ENCODE results near the gene KAT8. TPM values are rescaled to one million over a fixed set of nuclear protein-coding genes. Genes with fewer than 3 reads are reported as not detected.

The KAT8 gene
- total RNA-seq, 4 donors from 2014 or later, result 25.7 to 57.2 (median 30.4) TPM

GRCh38 chr16:31083556-31083955, 33.9 kb upstream of the KAT8 start:
- Histone ChIP-seq H3K9me3 (no peaks in the 10 kb centered on the region), H3K4me1 (peaks cover 0 to 16% (median 2%) of the 10 kb centered on the region in 3 donors), H3K36me3 (peaks cover 14 to 97% (median 37%) of the 10 kb centered on the region in 3 donors), H3K4me3 (no peak overlapping the region), H3K27me3 (no peaks in the 10 kb centered on the region), H3K27ac (no peak overlapping the region)
- WGBS, 2 donors, result 40 to 82% methylated on average over 2 of the region's 5 CpGs
- DNase-seq, result no peak
- intact Hi-C loops (cut with DNase I), result no loop called here
- TF ChIP-seq CTCF (IDR thresholded peaks at IDR 0.05), result no peak
- TF ChIP-seq POLR2A (IDR thresholded peaks at IDR 0.05), result no peak

- intact Hi-C loops (cut with DNase I), result no loop called here
- WGBS, 2 donors, result 81 to 94% methylated on average over 5 to 11 of the region's 13 CpGs
- H3K36me3 ChIP-seq, result peaks cover 9 to 97% (median 32%) of the 10 kb centered on the region in 3 donors
- H3K27me3 ChIP-seq, result no peaks in the 10 kb centered on the region
- DNase-seq, result no peak
- TF ChIP-seq POLR2A (IDR thresholded peaks at IDR 0.05) (no peak), CTCF (IDR thresholded peaks at IDR 0.05) (no peak)
- H3K27ac ChIP-seq, result no peak overlapping the region
- H3K4me1 ChIP-seq, result peaks cover 0 to 16% (median 2%) of the 10 kb centered on the region in 3 donors
- H3K4me3 ChIP-seq, result no peak overlapping the region
- no peaks in the 10 kb centered on the region for H3K9me3 ChIP-seq
Observed at GRCh38 chr16:31083981-31084380, 33.5 kb upstream of the KAT8 start.

DNA sequence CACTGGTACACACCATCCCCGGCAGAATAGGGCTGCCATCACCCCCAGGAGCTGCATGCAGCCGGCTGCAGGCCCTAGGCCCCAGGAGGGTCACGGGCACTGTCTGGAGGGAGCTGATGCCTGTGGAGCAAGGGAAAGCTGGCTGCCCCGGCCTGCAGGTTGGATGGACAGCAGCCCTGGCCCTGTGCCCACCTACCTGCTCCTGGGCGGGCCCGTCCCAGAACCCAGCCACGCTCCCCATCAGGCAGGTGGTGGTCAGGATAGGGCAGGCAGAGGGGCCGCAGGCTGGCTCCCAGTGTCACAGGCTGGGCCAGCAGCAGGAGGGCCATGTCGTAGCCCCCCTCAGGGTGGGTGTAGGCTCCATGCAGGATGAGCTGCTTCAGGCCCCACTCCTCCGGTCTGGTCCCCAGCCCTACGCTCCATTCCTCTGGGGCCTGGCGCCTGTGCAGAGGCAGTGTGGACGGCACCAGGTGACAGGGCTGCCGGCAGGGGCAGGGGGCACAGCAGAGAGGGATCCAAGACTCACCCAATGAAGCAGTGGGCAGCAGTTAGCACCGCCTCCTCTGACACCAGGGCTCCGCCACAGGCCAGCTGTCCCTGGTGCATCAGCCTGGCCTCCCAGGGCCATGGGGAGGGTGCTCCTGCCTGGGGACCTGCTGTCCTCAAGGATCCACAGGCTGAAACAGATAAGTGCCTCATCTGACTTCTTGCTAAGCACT, 32.7 kb upstream of the KAT8 start:
- H3K9me3 ChIP-seq, result no peaks in the 10 kb centered on the region

GRCh38 chr16:31085411-31085810, 32.1 kb upstream of the KAT8 start:
- peaks cover 5 to 96% (median 21%) of the 10 kb centered on the region in 3 donors for H3K36me3 ChIP-seq
- no peak overlapping the region for H3K27ac ChIP-seq
- no peak for DNase-seq
- intact Hi-C loops (cut with DNase I), result no loop called here
- no peaks in the 10 kb centered on the region for H3K27me3 ChIP-seq
- 38 to 66% methylated on average over 8 of the region's 8 CpGs for WGBS, 2 donors
- no peak overlapping the region for H3K4me3 ChIP-seq
- H3K9me3 ChIP-seq, result no peaks in the 10 kb centered on the region
- peaks cover 0 to 16% (median 2%) of the 10 kb centered on the region in 3 donors for H3K4me1 ChIP-seq
- TF ChIP-seq CTCF (IDR thresholded peaks at IDR 0.05) (no peak), POLR2A (IDR thresholded peaks at IDR 0.05) (no peak)

More for the DNA sequence above, 32.7 kb upstream of the KAT8 start:
- peaks cover 8 to 97% (median 25%) of the 10 kb centered on the region in 3 donors for H3K36me3 ChIP-seq
- H3K27me3 ChIP-seq, result no peaks in the 10 kb centered on the region
- H3K4me1 ChIP-seq, result peaks cover 0 to 16% (median 2%) of the 10 kb centered on the region in 3 donors
- WGBS, 2 donors, result 100% methylated on average over 2 of the region's 16 CpGs; no CpG with 5 or more reads in 1 of the 2 donors
- no peak for DNase-seq
- no peak overlapping the region for H3K4me3 ChIP-seq
- TF ChIP-seq CTCF (IDR thresholded peaks at IDR 0.05) (no peak), POLR2A (IDR thresholded peaks at IDR 0.05) (no peak)
- no peak overlapping the region for H3K27ac ChIP-seq
- intact Hi-C loops (cut with DNase I), result no loop called here

GRCh38 chr16:31085873-31086628, 31.4 kb upstream of the KAT8 start:
- H3K36me3 ChIP-seq, result peaks cover 7 to 96% (median 21%) of the 10 kb centered on the region in 3 donors
- intact Hi-C loops (cut with DNase I), result no loop called here

More at GRCh38 chr16:31085873-31086628, 31.4 kb upstream of the KAT8 start:
- H3K27ac ChIP-seq, result no peak overlapping the region
- H3K9me3 ChIP-seq, result no peaks in the 10 kb centered on the region
- DNase-seq, result no peak
- no peaks in the 10 kb centered on the region for H3K27me3 ChIP-seq
- WGBS, 2 donors, result 91 to 94% methylated on average over 8 to 9 of the region's 18 CpGs
- peaks cover 0 to 15% (median 2%) of the 10 kb centered on the region in 3 donors for H3K4me1 ChIP-seq
- TF ChIP-seq CTCF (IDR thresholded peaks at IDR 0.05) (no peak), POLR2A (IDR thresholded peaks at IDR 0.05) (no peak)
- no peak overlapping the region for H3K4me3 ChIP-seq
